ENCODE measurements around the gene SIX3. TPM values are rescaled to one million over a fixed set of nuclear protein-coding genes. Genes with fewer than 3 reads are reported as not detected.

SIX3 gene
- total and polyA plus RNA-seq, 2 donors (not counting 1 experiment from before 2014, with no cell fraction given), result not detected

GRCh38 chr2:44994377-44994776 lies 52.9 kb downstream of the SIX3 start:
- Histone ChIP-seq H3K4me1 (ENCODE audit: control insufficient read depth in 2 of 2, insufficient read depth in 2 of 2, low read length in 2 of 2) (no peaks in the 10 kb centered on the region), H3K79me2 (ENCODE audit: control insufficient read depth, insufficient read depth, low read length) (no peaks in the 10 kb centered on the region), H3K4me2 (replicated peaks; ENCODE audit: low read depth, low read length, poor library complexity, severe bottlenecking) (no peak overlapping the region), H3K4me3 (ENCODE audit: control extremely low read depth in 1 of 5, extremely low read depth in 1 of 5, insufficient read depth in 1 of 5, low read depth in 2 of 5, low read length in 4 of 5) (no peak overlapping the region), H3K27me3 (replicated peaks in 1 of 4; ENCODE audit: control extremely low read depth in 1 of 4, control insufficient read depth in 3 of 4, insufficient read depth in 4 of 4, low read length in 3 of 4) (peaks cover 0 to 44% (median 25%) of the 10 kb centered on the region in 4 experiments), H3K27ac (ENCODE audit: low read length in 2 of 2) (no peak overlapping the region), H3K9ac (ENCODE audit: low read length) (no peak overlapping the region), H3K36me3 (replicated peaks in 1 of 2; ENCODE audit: control extremely low read depth in 1 of 2, control insufficient read depth in 1 of 2, extremely low read depth in 1 of 2, insufficient read depth in 2 of 2, low read length in 1 of 2) (no peaks in the 10 kb centered on the region), H4K20me1 (ENCODE audit: control insufficient read depth, insufficient read depth, low read length, poor library complexity, severe bottlenecking) (no peaks in the 10 kb centered on the region), H2AFZ (ENCODE audit: insufficient read depth, low read depth, low read length, poor library complexity, severe bottlenecking) (no peak overlapping the region), H3K9me3 (ENCODE audit: control extremely low read depth in 1 of 3, control insufficient read depth in 2 of 3, insufficient read depth in 1 of 3, low read length in 2 of 3) (peaks cover 3 to 12% (median 9%) of the 10 kb centered on the region in 3 donors)
- 100% methylated on average over 1 of the region's 1 CpG for WGBS (ENCODE audit: insufficient coverage)
- POLR2A ChIA-PET, result no interaction called here
- H3K4me3 Mint-ChIP-seq, result no peak overlapping the region
- ATAC-seq (ENCODE audit: low read depth) (no peak), DNase-seq (no peak)
- H3K27me3 Mint-ChIP-seq, result peaks cover 64% of the 10 kb centered on the region
- CTCF ChIA-PET, result interaction anchor here (1.5 kb wide), 1 partner anchor 500 kb away, joined by 3 read pairs; no protein-coding TSS in a partner anchor
- H3K4me1 Mint-ChIP-seq, result no peaks in the 10 kb centered on the region
- H3K9me3 Mint-ChIP-seq (ENCODE audit: insufficient read depth), result peaks cover 5% of the 10 kb centered on the region
- TF ChIP-seq CTCF (IDR thresholded peaks at IDR 0.05) (no peak), EZH2 (IDR thresholded peaks at IDR 0.05; ENCODE audit: borderline replicate concordance, insufficient read depth, low read depth, low read length, poor library complexity, severe bottlenecking) (no peak)
- intact Hi-C loops (cut with micrococcal nuclease), result no loop called here
- H3K27ac Mint-ChIP-seq, result no peak overlapping the region

Small RNA genes within 50 kb of the gene (small RNA-seq; reads per million reads assigned to genes)
- gene RF02246 (ENCODE audit: insufficient read length, low read depth, low replicate concordance), result not detected
- not detected for gene RF02247 (ENCODE audit: insufficient read length, low read depth, low replicate concordance)
- gene RF02248 (ENCODE audit: insufficient read length, low read depth, low replicate concordance), result not detected
- gene RF02250 (ENCODE audit: insufficient read length, low read depth, low replicate concordance), result not detected
- gene RF02251 (ENCODE audit: insufficient read length, low read depth, low replicate concordance), result not detected
- not detected for gene RF02252 (ENCODE audit: insufficient read length, low read depth, low replicate concordance)

Other genes with a start within 250 kb of the SIX3 start
- gene SIX2, start 67.8 kb downstream of the SIX3 start, total RNA-seq, result not detected in 2 replicates
- gene SIX2, start 67.8 kb downstream of the SIX3 start, polyA plus RNA-seq, result not detected in 2 replicates

All from B cell (primary cell).